Stimulated activated CD8-positive, alpha-beta memory T cell treated with anti-CD3 and anti-CD28 coated beads, Interleukin-15, amount 100 ng/mL, for 4 hours (primary cell): Measurements from ENCODE around the gene PPIG.
"Not testable (repeated sequence)": the region's sequence is repeated elsewhere in the genome, so short reads cannot be mapped to it uniquely, and the experiment has no call there.

ENCODE experiments used
- DNase-seq, 2 donors: peaks; one replicate each; pipeline ENCODE4 v3.0.0-alpha.2; 2020; ENCODE audit warnings: low read depth in 2 of 2

The PPIG gene

DNA sequence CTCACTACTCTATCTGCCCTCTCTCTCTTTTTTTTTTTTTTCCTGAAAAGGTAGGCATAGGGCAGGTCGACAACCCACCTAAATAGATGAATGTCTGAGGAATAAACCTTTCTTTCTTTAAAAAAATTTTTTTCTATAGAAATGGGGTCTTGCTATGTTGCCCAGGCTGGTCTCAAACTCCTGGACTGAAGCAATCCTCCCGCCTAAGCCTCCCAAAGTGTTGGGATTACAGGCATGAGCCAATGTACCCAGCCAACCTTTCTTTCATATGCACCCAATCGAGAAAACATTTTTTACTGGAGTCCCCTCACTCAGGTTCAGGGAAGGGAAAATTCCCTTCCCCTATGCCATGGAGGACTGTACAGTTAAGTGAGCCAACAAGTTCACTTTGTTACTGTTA lies 79.1 kb downstream of the PPIG start:
- DNase-seq: no peak

GRCh38 chr2:169664600-169664977 lies 80.4 kb downstream of the PPIG start:
- DNase-seq: no peak

- DNase-seq: no peak
These were observed 81.1 kb downstream of the PPIG start for GRCh38 chr2:169664978-169665930.

GRCh38 chr2:169667583-169667982 lies 83.4 kb downstream of the PPIG start:
- no peak for DNase-seq

DNA sequence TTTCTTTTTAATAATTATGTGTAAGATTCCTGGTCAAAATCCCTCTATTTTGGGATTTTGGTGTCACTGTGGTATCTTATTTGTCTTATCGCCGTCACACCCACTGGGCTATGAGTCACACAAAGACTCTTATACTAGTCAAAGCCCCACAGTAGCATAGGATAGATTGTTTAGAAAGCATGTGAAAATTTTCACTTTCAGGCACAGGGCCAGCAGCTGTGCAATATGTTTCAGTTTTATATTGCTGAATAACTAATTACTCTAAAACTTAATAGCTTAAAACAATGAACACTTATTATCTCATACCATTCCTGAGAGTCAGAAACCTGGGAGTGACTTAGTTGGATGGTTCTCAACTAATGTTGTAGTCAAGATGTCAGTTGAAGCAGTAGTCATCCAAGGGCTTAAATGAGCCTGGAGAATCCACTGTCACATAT lies 86.1 kb downstream of the PPIG start:
- no peak for DNase-seq

DNA sequence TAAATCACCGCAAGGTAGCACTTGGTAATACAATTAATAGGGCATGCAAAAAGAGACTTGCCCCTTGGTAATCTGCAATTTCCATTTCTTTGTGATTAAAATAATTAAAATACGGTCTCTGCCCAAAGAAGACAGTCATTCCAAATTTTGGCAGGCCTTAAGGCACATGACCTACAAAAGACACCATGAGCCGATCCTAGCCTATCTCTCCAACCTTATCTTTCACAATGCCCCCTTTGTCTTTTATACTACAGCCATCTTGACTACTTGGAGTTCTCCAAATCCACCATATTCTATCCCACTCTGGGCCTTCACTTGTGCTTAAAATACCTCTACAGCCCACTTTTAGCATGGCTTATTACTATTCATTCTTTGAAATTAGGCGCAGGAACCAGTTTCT lies 86.8 kb downstream of the PPIG start:
- no peak for DNase-seq

DNA sequence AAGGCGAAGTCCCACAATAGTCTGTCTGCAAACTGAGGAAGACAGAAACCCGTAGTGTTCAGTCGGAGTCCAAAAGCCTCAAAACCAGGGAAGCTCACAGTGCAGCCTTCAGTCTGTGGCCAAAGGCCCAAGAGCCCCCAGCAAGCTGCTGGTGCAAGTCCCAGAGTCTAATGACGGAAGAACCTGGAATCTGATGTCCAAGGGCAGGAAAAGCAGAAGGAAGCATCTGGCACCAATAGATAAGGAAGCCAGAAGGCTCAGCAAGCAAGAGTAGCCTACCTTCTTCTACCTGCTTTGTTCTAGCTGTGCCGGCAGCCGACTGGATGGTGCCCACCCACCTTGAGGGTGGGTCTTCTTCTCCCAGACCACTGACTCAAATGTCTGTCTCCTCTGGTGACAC lies 88.3 kb downstream of the PPIG start:
- DNase-seq: no peak

DNA sequence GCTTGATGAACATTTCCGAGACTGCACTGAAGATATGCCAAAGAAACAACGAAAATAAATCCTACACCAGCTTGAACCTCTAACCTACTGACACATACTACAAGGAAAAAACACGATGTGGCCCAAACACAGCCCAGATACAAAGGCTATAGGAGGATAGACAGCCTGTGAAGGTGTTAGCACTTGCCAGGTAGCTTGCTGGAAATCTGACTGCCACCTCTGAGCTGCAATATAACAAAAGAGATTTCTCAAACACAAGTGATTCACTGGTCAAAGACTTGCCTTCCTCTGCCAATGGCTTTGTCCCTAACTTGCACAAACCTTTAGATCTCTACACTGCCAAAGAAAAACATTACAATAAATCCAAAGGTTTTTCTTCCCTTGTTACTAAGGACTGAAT lies 89.0 kb downstream of the PPIG start:
- DNase-seq: no peak

DNA sequence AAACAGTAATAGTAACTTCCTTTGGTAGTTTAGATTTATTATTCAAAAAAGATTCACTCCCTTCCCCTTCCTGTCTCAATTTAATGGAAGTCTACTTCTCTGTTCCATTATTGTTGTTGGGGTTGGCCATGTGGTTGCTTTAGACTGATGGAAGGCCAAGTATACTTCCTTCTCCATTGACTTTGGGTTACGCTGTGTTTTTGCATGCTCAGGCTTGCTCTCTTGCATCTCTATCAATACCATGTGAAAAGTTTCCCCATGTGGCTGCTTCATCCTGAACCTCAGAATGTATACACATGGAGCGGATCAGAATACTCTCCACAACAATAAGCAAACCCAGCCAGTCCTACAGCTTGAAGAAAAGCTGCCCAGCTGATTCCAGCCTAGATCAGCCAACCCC lies 89.8 kb downstream of the PPIG start:
- DNase-seq: no peak

DNA sequence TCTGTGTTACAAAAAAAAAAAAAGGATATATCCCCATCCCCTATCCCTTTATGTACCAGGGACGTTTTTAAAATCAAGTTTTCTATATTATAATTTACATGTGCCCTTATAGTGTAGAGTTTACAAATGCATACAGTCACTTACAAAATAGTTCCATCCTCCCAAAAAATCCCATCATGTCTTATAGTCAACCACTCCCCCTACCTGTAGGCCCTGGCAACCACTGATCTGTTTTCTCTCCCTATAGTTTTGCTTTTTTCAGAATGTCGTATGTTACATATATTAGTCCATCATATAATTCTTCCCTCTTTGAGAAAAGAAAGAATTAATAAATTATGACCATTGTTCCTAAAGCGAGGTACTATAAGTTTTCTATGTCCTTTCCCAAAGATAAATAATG lies 92.2 kb downstream of the PPIG start:
- no peak for DNase-seq

- DNase-seq: no peak
These were observed 92.7 kb downstream of the PPIG start for GRCh38 chr2:169676850-169677249.

GRCh38 chr2:169683054-169683424 lies 98.9 kb downstream of the PPIG start:
- no peak for DNase-seq

- DNase-seq: no peak
These were observed 99.4 kb downstream of the PPIG start for GRCh38 chr2:169683425-169684134.

DNA sequence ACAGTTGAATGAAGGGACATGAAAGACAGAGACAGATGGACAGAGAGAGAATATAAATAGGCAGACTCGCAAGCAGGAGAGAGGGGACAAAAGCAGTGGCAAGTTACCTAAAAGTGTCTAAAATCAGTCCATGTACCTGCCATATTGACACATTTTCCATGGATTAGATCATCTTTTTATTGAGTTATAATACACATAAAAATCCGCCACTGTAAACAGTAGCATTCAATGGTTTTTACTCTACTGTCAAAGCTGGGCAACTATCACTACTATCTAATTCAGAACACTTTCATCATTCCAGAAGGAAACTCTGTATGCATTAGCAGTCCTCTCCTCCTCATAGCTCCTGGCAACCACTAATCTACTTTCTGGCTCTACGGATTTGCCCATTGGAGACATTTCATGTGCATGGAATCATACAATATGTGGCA lies 100.0 kb downstream of the PPIG start:
- no peak for DNase-seq

DNA sequence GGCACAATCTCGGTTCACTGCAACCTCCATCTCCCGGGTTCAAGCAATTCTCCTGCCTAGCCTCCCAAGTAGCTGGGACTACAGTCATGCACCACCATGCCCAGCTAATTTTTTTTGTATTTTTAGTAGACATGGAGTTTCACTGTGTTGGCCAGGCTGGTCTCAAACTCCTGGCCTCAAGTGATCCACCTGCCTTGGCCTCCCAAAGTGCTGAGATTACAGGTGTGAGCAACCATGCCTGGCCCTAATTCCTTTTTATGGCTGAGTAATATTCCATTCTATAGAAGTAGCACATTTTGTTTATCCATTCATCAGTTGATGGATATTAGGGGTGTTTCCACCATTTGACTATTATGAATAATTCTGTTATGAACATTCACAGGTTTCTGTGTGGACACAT lies 100.6 kb downstream of the PPIG start:
- not testable (repeated sequence) for DNase-seq

GRCh38 chr2:169686825-169687224 lies 102.7 kb downstream of the PPIG start:
- DNase-seq: not testable (repeated sequence)

GRCh38 chr2:169687943-169688342 lies 103.8 kb downstream of the PPIG start:
- not testable (repeated sequence) for DNase-seq

GRCh38 chr2:169690958-169691357 lies 106.8 kb downstream of the PPIG start:
- DNase-seq: no peak
